GM12873 (cell line): ENCODE data around the gene RBM17.

Experiments used
- CTCF ChIP-seq: IDR thresholded peaks from 2 replicates; pipeline ENCODE4 v1.5.1; 2012; ENCODE audit warnings: low read depth, mild to moderate bottlenecking, moderate library complexity, low read length, control low read depth; ENCODE audit not compliant: insufficient read depth; ENCODE audit errors: missing control alignments

RBM17 gene

GRCh38 chr10:6146921-6147320 is 58.1 kb downstream of the RBM17 start:
- no peak for TF ChIP-seq CTCF

GRCh38 chr10:6148251-6148701 is 59.4 kb downstream of the RBM17 start:
- no peak for TF ChIP-seq CTCF

DNA sequence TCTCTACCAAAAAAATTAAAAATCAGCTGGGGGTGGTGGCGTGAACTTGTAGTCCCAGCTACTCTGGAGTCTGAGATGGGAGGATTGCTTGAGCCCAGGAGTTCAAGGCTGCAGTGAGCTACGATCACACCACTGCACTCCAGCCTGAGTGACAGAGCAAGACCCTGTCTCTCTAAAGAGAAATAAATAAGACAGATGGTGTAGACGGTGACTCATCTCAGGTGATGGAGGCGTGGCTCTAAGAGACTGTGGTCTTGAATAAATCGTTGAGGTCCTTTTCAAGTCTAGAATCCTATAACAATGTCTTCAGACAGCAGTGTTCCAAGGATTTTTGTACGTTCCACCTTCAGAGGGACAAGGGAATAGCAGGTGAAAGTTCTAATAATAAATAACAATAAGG is 60.1 kb downstream of the RBM17 start:
- no peak for TF ChIP-seq CTCF

GRCh38 chr10:6151087-6151977 is 62.5 kb downstream of the RBM17 start:
- TF ChIP-seq CTCF = peak; percentile 85

DNA sequence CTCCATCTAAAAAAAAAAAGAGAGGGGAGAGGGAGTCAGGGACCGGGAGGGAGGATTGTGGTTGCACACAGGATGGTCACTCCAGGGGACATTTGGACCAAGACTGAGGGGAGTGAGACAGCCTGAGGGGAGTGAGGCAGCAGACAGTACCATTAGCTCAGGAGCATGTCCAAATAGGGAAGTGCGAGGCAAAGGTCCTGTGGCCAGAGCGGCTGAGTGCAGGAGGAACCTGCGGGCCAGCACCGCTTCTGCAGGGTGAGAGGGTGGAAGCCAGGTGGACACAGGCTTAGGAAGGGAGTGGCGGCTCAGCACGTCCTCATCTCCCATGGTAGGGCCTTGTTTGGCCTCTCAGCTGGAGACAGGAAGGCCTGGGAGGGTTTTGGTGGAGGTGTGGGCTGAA is 65.0 kb downstream of the RBM17 start:
- TF ChIP-seq CTCF = no peak

DNA sequence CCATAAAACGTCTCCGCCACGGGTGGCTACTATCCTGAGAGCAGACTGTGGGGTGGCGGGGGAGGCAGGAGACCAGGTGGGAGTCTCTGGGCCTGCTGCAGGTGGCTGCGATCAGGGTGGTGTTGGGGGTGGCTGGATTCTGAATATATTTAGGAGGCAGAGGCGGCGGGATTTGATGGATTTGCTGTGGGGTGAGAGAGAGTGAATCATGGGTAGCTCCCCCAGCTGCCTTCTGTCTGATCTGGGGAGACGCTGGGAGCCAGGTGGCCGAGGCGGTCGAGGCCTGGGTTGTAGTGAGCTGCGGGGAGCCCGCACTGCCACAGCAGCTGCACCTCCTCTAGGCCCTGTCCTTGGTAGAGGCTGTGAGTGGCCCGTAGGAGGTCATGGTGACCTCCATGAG is 65.7 kb downstream of the RBM17 start:
- TF ChIP-seq CTCF = no peak

DNA sequence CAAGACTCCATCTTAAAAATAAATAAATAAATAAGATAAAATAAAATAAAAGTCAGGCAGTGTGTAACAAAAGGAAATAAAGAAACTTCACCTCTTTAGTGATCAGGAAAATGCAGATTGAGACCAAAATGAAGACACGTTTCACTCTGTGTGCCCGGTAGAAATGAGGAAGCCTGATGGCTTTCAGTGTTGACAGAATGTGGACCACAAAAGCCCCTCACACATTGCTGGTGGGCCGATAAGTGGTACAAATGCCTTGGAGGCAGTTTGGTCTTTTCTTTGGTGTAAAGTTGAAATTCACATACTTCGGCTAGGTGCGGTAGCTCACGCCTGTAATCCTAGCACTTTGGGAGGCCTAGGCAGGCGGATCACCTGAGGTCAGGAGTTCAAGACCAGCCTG is 69.4 kb downstream of the RBM17 start:
- no peak for TF ChIP-seq CTCF
